Stimulated activated CD4-positive, alpha-beta T cell treated with anti-CD3 and anti-CD28 coated beads, Interleukin-1b, Interleukin-23, amount 100 ng/mL, for 4 hours (primary cell): ENCODE results near the gene CEP104.

Experiments used
- DNase-seq, 2 donors: peaks; one replicate each; pipeline ENCODE4 v3.0.0-alpha.2; 2020; ENCODE audit warnings: low read depth in 2 of 2

The CEP104 gene

DNA sequence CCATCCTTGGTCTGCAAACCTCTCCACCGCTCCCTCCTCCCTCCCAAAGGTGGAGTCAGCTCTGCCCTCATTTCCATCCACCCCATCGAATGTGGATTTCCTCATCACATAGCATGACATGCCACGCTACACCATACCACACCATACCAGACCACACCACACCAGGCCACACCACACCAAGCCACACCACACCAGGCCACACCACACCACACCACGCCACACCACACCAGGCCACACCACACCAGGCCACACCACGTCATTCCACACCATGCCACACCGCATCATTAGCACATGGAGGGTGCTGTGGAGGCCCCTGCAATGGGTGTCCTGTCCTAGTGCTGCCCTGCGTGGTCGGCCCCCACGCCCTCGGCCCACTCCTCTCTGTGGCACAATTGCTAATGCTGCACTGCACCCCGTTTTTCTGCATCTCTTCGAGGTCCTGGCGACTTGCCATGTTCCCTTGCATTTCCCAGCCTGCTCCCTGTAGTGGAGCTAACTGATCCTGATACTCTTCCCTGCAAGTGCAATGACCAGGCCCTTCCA lies 11.5 kb upstream of the CEP104 start:
- no peak for DNase-seq

DNA sequence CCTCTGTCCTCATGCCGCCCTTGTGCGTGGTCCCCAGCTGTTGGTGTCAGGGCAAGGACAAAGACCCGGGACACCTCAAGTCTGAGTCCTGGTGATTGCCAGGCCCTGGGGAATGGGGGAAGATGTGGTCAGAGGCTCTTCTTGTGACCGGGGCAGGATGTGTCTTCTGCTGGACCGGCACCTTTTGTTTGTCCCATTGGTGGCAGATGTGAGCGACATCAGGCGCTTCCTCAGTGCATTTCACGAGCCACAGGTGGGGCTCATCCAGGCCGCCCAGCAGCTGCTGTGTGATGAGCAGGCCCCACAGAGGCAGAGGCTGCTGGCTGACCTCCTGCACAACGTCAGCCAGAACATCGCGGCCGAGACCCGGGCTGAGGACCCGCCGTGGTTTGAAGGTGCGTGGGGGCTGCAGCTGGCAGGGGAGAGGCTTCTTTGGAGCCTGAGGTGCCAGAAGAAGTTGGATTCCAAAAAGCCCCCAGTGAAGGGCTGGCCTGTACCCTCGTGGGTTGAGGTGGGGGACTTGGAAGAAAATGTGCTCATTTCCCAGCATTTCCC lies 8.7 kb upstream of the CEP104 start:
- DNase-seq, result no peak

DNA sequence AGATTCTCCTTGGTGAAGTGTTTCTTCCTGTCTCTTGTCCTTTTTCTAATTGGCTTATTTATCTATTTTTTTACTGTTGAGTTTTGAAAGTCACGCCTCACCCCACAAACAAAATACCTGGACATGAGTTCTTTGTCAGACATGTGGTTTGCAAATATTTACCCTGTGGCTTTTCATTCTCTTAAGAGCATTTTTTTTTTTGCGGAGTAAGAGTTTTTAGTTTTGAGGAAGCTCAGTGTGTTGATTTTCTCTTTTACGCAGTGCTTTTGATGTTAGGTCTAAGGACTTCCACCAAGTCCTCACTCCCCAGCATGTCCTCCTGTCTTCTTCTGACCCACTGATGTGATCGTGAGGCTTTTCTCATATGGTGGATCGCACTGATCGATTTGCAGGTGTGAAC lies 7.9 kb upstream of the CEP104 start:
- no peak for DNase-seq

DNA sequence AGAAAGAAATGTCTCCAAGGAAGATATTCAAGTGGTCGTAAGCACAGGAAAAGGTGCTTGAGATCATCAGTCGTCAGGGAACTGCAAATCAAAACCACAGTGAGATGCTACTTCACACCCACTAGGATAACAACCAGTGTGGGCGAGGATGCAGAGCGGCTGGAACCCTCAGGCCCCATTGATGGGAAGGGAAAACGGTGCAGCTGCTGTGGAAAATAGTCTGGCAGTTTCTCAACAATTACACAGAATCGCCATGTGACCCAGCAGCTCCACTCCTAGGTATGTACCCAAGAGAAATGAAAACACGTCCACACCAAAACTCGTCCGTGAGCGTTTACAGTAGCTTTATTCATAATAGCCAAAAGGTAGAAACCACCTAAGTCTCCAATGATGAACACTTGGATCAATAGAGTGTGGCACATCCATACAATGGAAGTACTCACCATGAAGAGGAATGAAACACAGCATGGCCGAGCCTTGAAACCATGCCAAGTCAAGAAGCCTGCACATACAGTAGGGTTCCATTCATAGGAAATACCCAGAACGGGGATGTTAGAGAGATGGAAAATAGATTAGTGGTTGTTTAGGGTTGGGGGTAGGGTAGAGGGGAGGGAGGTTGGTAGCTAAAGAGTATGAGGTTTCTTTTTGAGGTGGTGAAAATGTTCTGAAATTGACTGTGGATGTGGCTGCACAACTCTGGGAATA lies 6.4 kb upstream of the CEP104 start:
- DNase-seq, result no peak

DNA sequence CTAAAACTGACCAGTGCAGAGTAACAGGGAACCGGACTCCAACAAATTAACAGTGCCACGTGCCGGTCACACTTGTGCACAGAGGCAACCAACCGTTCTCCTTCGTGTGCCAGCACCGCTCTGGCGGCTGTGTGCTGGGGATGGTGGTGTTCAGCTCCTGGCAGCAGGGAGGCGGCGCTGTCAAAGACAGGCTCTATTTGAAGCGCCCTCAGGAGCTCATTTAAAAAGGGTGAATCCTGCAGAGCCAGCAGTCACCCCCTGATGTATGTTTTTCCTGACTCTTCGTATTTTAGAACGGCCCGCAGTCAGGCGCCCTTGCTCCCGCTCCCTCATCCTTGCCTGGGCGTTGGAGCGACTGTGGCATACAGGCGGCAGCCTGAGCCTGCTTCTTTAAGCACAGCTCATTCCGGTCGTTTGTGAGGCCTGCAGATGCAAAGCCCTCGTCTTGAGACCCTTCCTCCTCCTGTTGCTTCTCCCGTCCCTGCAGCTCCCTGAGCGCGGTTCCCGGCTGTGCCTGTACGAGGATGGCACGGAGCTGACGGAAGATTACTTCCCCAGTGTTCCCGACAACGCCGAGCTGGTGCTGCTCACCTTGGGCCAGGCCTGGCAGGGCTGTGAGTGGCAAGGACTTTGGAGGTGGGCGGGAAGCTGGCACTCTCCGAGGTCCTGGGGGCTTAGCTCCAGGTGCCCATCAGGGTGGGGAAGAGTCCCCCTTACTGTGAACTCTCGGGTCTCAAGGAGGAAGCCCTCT lies 1.4 kb upstream of the CEP104 start:
- no peak for DNase-seq

DNA sequence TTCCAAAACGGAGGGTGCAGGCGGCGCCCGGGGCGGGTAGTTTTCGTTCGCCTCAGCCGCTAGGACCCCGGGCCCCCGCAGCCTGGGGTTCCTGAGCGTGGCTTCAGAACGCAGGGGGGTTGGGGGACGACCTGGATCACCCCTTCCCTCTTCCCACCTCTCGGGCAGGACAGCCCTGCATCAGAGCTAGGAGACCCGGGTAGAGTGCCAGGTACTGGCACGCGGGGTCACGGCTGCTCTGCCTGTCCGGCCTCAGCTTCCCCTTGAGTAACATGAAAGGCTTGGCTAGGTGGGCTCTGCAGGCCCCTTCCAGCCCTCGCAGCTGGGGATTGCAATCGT lies 749 bp upstream of the CEP104 start:
- no peak for DNase-seq

DNA sequence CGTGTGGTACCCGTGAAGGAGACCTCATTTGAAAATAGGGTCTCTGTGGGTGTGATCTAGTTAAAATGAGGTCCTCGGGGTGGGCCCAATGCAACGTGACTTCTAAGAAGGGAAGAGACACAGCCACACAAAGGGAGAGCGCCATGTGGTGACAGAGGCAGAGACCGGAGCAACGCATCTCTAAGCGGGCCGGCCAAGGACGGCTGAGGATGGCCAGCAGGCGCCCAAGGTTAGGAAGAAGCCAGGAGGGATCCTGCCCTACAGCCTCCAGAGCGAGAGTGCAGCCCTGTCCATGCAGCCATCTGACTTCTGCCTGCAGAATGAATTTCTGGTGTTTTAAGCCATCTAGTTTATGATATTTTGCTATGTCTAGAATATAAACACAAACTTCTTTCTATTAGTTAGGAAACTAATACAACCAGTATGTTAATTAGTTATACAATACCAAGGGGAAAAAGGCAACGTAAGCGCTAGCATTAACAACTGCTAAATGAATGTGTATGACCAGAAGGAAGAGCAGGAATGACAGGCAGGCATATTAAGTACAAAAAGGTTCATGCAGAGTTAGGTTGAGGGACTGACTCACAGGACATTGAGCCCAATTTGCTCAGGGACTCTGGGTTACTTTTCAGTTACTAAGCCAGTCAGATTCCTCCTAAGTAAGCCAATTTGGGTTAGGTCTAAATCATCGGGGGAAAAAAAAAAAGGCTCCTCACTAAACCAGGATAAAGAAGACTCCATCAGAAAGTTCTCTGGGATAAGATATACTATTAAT lies 4.1 kb downstream of the CEP104 start:
- DNase-seq, result no peak

DNA sequence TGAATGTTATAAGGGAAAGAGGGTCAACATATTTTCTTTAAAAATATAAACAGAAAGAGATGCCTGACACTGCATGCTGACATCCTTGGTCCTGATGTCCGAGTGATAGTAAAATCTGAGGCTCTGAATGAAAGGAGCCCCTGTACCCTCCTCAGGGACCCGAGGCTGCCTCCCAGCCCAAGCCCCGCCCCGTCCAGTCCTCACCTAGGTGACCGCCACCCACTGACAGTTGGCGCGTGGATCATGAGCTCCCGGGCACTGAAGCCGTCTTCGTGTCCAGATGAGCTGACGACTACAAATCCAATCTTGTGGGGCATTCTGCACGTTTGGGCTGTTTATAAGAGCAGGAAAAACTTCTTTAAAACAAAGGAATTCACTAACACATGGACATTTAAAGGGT lies 4.9 kb downstream of the CEP104 start:
- no peak for DNase-seq

DNA sequence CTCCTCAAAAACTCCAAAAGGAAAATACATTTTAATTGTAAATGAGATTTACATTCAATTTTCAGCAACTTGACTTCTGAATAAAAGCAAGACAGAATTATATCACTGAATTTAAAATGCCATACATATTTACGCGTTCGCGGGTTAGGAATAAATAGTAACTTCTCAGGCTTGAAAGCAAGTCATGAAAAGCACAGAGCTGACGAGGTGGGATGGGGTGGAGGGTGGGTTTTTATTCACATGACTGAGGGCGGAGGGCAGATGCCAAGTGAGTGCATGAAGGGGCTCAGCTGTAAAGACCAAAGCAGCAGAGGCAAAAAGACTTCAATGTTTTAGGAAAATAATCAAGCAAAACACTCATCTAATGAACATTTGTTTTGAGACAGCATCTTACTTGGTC lies 5.7 kb downstream of the CEP104 start:
- no peak for DNase-seq

DNA sequence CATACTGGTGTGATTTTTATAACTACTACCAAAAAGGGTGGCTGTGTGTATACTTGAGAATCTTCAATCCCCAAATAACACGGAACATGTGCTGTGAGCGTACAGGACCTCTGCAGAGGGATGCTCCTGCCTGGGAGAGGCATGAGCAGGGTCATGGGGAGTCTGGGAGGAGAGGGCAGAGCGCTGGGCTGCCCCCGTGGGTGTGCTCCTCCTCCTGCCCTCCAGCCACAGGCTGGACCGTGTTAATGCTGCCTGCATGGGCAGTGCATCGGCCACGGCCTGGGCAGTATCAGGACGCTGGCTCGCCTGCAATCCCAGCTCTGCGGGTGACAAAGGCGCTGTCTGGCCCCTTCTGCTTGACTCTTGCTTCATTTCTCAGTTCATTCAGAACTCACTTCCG lies 6.2 kb downstream of the CEP104 start:
- no peak for DNase-seq

DNA sequence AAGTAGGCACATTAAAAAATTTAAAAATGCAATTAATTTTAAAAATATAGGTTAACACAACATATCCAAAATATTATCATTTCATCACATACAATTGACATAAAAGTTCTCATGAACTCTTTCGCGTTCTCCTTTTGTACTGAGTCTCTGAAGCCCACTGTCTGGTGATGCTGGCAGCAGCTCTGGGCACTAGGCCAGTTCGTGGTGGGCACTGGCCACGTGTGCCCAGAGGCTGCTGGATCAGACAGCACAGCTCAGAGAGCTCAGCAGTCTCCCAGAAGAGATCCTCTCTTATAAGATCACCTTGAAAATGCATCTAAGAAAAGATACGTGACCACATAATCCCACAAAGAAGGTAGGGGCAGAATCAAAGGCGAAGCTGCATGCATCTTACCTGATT lies 9.9 kb downstream of the CEP104 start:
- DNase-seq, result no peak

DNA sequence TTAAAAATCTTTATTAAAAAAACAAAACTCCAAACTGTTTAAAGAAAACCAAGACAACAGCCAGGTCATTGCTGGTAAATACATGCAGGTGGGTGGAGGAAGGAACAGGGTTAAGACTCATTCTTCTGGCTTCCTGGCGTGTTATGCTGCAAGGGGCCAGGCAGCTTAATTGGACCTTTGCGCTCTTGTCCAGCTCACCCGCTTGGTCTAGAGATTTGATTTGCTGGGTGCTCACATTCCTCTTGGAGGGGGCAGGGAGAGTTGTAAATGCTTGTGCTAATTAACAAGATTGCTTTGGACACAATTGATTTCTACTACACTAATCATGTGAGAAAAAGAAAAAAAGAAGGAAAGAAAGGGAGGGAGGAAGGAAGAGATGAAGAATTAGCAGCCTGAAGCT lies 10.5 kb downstream of the CEP104 start:
- no peak for DNase-seq

DNA sequence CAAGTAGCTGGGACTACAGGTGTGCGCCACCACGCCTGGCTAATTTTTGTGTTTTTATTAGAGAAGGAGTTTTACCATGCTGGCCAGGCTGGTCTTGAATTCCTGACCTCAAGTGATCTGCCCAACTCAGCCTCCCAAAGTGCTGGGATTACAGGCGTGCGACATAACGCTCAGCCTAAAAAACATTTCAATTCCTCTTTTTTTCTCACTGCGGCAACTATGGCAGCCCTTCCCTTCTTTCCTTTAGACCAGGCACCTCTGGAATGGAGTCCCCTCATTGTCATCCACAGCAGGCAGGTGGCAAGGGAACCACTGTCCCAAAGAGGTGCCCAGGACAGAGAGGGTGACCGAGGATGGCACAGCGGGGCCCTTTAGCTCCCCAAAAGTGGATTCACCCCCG lies 14.1 kb downstream of the CEP104 start:
- DNase-seq, result no peak

DNA sequence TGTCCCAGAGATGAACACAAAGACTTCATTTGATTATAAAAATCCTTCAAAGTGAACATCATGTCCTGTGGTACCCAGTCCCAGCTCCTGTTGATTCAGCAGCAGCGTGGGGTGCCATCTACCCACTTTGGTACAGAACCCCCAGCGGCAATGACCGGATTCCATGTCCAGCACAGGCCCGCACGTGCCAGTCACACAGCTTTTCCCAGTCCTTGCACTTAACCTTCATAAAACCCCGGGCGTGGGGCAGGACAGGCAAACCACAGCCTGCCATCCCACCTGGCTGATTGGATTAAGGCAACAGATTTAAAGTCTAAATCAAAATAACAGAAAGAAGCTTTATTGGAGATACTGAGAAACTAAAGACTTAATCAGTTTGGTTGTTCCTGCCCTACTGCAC lies 15.5 kb downstream of the CEP104 start:
- no peak for DNase-seq

DNA sequence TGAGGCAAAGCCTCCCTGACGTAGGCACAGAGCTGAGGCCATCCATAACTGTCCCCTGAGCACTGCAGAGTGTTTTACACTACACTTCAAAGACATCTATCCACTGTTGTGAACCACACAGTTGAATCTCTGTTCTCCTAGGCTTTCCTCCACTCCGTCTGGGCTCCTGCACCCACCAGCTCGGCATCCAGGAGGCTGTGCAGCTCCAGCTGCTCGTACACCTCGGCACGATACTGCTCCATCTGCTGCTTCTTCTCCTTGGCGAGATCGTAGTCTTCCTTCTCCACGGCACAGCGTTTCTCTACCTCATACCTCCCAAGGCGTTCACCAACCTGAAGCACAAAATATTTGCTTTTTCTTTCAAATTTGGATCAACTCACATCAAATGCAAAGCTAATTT lies 18.2 kb downstream of the CEP104 start:
- no peak for DNase-seq

DNA sequence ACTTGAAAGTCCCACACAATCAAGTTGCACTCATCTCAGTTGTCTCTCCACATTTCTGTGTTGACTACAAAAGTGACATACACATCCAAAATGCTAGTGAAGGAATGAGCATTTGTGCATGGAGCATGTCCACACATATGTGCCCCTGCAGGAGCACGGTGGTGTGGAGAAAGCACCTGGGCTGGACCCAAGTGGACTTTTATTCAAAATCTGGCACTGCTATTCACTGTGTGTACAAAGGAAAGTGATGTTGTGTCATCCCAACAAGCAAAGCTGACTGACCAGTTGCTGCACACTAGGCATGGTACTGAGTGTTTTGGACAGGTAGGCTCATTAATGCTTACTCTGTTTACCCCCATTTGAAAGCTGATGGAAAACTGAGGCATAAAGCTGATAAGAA lies 19.3 kb downstream of the CEP104 start:
- no peak for DNase-seq

DNA sequence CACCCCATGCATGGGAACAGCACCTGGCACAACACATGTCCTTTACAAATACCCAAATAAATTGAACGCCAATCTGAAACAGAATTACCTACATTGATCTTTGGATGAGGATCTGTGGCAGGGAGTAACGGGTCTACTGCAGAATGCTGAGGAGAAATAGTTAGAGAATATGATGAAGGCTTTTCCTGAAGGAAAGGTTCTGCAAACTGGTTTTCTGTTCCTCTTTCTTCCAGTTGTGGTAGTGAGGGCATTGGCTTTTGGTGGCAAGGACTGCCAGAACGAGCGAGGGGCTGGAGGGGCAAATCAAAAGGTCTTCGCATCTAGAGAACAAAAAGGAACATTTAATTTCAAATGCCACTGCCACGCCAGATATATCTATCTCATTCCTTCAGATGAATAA lies 19.8 kb downstream of the CEP104 start:
- no peak for DNase-seq

DNA sequence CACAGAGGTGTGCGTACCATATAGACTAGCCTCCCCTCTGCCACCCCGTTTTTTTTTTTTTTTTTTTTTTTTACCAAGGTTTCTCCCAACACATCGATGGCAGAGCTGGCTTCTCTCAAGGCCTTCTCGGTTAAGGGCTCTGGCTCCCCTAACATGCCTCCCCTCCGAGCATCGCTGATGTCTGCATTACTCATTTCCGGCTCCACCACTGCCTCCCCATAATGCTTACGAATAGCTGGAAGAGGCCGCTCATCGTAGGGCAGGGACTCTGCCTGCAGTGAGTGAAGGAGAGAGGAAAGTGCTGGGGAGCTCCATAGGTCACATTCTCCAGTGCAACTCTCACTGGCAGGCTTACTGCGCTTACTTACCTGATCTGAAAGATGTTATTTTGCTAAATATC lies 20.6 kb downstream of the CEP104 start:
- DNase-seq, result no peak

DNA sequence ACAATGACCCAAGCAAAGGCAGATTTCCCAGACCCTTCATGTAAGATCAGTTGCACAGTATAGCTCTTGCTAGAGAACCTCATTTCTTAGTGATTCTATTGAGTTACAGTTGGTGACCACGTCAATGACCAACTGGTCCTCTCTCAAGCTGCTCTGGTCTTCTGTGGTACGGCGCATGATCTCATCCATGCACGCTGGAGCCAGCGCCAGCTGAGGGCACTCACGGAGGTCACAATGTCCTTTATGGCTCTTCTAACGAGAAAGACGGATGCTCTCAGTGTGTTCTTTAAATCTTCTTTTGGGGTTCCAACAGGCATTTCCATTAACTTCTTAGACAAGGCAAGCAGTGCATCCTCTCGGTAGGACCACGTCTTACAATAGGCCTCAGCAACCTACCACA lies 22.3 kb downstream of the CEP104 start:
- no peak for DNase-seq

DNA sequence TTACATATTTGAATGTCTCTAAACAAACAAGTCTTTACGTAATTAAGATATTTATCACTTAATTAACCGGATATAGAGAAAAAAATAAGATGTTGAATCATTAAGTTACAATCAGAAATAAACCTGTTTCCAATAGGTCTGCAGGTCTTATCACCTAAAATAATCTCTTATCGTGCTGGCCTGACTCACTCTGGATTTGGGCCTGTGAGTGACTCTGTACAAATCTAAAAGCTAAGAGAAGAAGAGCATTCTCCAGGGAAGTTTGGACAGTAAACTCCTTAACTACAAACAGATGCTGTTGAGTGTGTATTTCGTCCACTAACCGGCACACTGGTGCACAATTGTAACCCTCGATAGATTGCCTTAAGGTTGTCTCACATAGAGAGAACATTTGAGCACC lies 25.3 kb downstream of the CEP104 start:
- DNase-seq, result no peak

DNA sequence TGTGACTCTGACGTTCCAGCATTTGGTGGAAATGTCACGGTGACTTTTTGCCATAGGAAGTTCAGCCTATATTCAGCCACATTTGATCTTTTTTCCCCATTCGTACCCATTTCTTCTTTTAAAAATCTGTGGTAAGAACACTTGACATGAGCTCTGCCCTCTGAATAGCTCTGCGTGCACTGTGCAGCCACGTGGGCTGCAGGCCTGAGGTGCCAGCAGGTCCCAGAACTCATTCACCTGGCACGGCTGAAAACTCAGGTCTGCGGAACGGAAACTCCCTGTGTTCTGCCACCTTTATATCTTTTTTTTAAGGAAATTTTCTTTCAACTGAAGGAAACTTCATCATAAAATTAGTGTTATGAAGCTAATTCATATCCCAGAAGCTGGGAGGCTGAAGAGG lies 28.6 kb downstream of the CEP104 start:
- no peak for DNase-seq

DNA sequence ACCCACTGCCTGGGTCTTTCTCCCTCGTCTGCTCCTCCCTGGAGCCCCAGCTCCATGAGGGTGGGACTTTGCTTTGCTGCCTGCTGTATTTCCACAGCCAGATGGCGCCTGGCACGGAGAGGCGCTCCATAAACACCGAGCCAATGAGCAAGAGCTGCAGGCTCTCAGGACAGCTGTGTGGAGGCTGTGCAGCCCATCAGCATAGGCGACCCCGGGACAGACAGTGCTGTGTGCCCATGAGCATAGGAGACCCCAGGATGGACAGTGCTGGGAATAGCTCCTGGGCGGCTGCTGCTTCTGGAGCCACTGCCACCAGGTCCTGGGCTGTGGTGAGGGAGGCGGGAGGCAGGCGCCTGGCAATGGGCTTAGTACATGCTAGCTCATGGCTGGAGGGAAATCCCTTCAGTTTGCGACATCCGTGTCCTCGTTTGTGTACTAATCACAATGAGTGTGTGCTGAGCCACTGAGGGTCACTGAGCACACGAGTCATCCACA lies 29.2 kb downstream of the CEP104 start:
- no peak for DNase-seq
